HepG2 (cell line): ENCODE data around the gene TPRG1. TPM values are rescaled to one million over a fixed set of nuclear protein-coding genes. Genes with fewer than 3 reads are reported as not detected.

Experiments
- ADNP ChIP-seq: sonication (generic); formaldehyde crosslinking; IDR thresholded peaks from 2 replicates; pipeline ENCODE4 v1.4.0; 2020; ENCODE audit warnings: missing genetic modification reagents
- CBX1 ChIP-seq: IDR thresholded peaks from one replicate; pipeline ENCODE4 v1.6.1; 2016; ENCODE audit warnings: antibody characterized with exemption, low read depth
- CHCHD3 ChIP-seq: sonication (generic); formaldehyde crosslinking; IDR thresholded peaks from 2 replicates; pipeline ENCODE4 v1.8.0; 2022; ENCODE audit warnings: mild to moderate bottlenecking, missing genetic modification reagents, moderate library complexity
- ELF3 ChIP-seq: IDR thresholded peaks from 2 replicates; pipeline ENCODE4 v1.6.1; 2016; ENCODE audit warnings: missing genetic modification reagents, missing compliant biosample characterization
- GABPB1 ChIP-seq: IDR thresholded peaks from 2 replicates; pipeline ENCODE4 v1.6.1; 2016; ENCODE audit warnings: mild to moderate bottlenecking, missing genetic modification reagents, moderate library complexity, missing compliant biosample characterization
- GFI1 ChIP-seq: sonication (generic); formaldehyde crosslinking; IDR thresholded peaks from 2 replicates; pipeline ENCODE4 v1.5.0; 2020; ENCODE audit warnings: missing genetic modification reagents, mild to moderate bottlenecking, borderline replicate concordance
- HNRNPUL1 ChIP-seq: fragments of 200-400 bp; formaldehyde crosslinking; IDR thresholded peaks from 2 replicates; pipeline ENCODE4 v1.6.1; 2017; ENCODE audit warnings: low read depth, mild to moderate bottlenecking, low read length, moderate library complexity
- KLF16 ChIP-seq, 2 experiments: sonication (generic) in 1 of 2; formaldehyde crosslinking in 1 of 2; IDR thresholded peaks; 2 replicates each; pipeline versions ENCODE4 v1.6.1 to v1.8.0; 2016 to 2023; ENCODE audit warnings: missing genetic modification reagents in 2 of 2, missing compliant biosample characterization in 1 of 2
- MAZ ChIP-seq, 2 experiments: sonication (generic) in 1 of 2; formaldehyde crosslinking in 1 of 2; IDR thresholded peaks; 2 replicates each; pipeline versions ENCODE4 v1.5.0 to v1.6.1; 2012 to 2020; ENCODE audit warnings: low read depth in 2 of 2, mild to moderate bottlenecking in 2 of 2, borderline replicate concordance in 1 of 2, improper control_type of control experiment in 1 of 2, low read length in 1 of 2, missing genetic modification reagents in 1 of 2, moderate library complexity in 1 of 2
- MED1 ChIP-seq: sonication (generic); formaldehyde crosslinking; IDR thresholded peaks from 2 replicates; pipeline ENCODE4 v1.4.0; 2020; ENCODE audit warnings: missing genetic modification reagents
- MEIS1 ChIP-seq: sonication (generic); formaldehyde crosslinking; IDR thresholded peaks from 2 replicates; pipeline ENCODE4 v1.9.0; 2021; ENCODE audit warnings: mild to moderate bottlenecking, missing genetic modification reagents, moderate library complexity, borderline replicate concordance
- NFYC ChIP-seq: IDR thresholded peaks from 2 replicates; pipeline ENCODE4 v1.6.1; 2016; ENCODE audit warnings: missing genetic modification reagents, missing compliant biosample characterization
- NR2F1 ChIP-seq, 2 experiments: fragments of 450-650 bp in 1 of 2; formaldehyde crosslinking in 1 of 2; IDR thresholded peaks; 2 replicates each; pipeline versions ENCODE4 v1.5.0 to v1.6.1; 2016 to 2020; ENCODE audit warnings: mild to moderate bottlenecking in 1 of 2, missing compliant biosample characterization in 1 of 2, missing genetic modification reagents in 1 of 2, moderate library complexity in 1 of 2
- SALL1 ChIP-seq: sonication (generic); formaldehyde crosslinking; IDR thresholded peaks from 2 replicates; pipeline ENCODE4 v1.8.0; 2022; ENCODE audit warnings: mild to moderate bottlenecking, missing genetic modification reagents
- SKI ChIP-seq: fragments of 450-650 bp; IDR thresholded peaks from one replicate; pipeline ENCODE4 v1.6.1; 2018; ENCODE audit warnings: mild to moderate bottlenecking; ENCODE audit not compliant: partially characterized antibody
- SMC3 ChIP-seq: IDR thresholded peaks from 2 replicates; pipeline ENCODE4 v1.6.1; 2011; ENCODE audit warnings: low read length, improper control_type of control experiment
- TAF15 ChIP-seq: fragments of 200-400 bp; formaldehyde crosslinking; IDR thresholded peaks from one replicate; pipeline ENCODE4 v1.6.1; 2018; ENCODE audit warnings: mild to moderate bottlenecking, low read depth, low read length; ENCODE audit not compliant: poor library complexity, severe bottlenecking
- TP53 ChIP-seq: sonication (generic); formaldehyde crosslinking; conservative IDR thresholded peaks from 2 replicates; pipeline ENCODE4 v1.4.0; 2020; ENCODE audit warnings: missing genetic modification reagents
- ZBTB7B ChIP-seq: sonication (generic); formaldehyde crosslinking; IDR thresholded peaks from 2 replicates; pipeline ENCODE4 v1.4.0; 2020; ENCODE audit warnings: missing genetic modification reagents
- ZFP36 ChIP-seq: fragments of 150-350 bp; IDR thresholded peaks from 2 replicates; pipeline ENCODE4 v1.6.1; 2018; ENCODE audit warnings: borderline replicate concordance, low read length, low read depth; ENCODE audit not compliant: partially characterized antibody
- ZFX ChIP-seq: sonication (generic); formaldehyde crosslinking; IDR thresholded peaks from 2 replicates; pipeline ENCODE4 v1.4.0; 2020; ENCODE audit warnings: mild to moderate bottlenecking, low read depth, missing genetic modification reagents, moderate library complexity
- ZFY ChIP-seq: sonication (generic); formaldehyde crosslinking; IDR thresholded peaks from 2 replicates; pipeline ENCODE4 v1.4.0; 2020; ENCODE audit warnings: missing genetic modification reagents
- ZNF383 ChIP-seq: sonication (generic); formaldehyde crosslinking; IDR thresholded peaks from 2 replicates; pipeline ENCODE4 v1.4.0; 2020; ENCODE audit warnings: missing genetic modification reagents, mild to moderate bottlenecking, borderline replicate concordance
- polyA plus RNA-seq, 8 experiments: library from polyadenylated mRNA; depleted of rRNA in 3 of 8; stranded (reverse) in 7 of 8; unstranded in 1 of 8; fragments of >200 nt; fragmentation: Illumina TruSeq in 4 of 8; extraction: Trizol in 4 of 8; gene quantifications; 2 replicates each; pipeline versions ENCODE4 v1.2.1 to v1.2.3, GENCODE V29; 2011 to 2016; ENCODE audit warnings: low read depth in 4 of 8, missing spikeins in 1 of 8, mixed read lengths in 1 of 8; ENCODE audit not compliant: insufficient read depth in 1 of 8
- total RNA-seq, 5 experiments: library from RNA; depleted of rRNA; stranded (reverse); fragments of >200 nt; fragmentation: Illumina TruSeq; extraction: Trizol; gene quantifications; 2 replicates each; pipeline ENCODE4 v1.2.3, GENCODE V29; 2016; ENCODE audit warnings: low read depth in 1 of 5
- TF ChIP-seq, protein P1 (sequence below): sonication (generic); formaldehyde crosslinking; IDR thresholded peaks from 2 replicates; pipeline ENCODE4 v1.8.0; 2022; ENCODE audit warnings: missing genetic modification reagents, mild to moderate bottlenecking, inconsistent platforms, borderline replicate concordance
- TF ChIP-seq, protein P2 (sequence below): IDR thresholded peaks from 2 replicates; pipeline ENCODE4 v1.6.1; 2016; ENCODE audit warnings: missing compliant biosample characterization, missing genetic modification reagents, borderline replicate concordance
- TF ChIP-seq, protein P3 (sequence below): sonication (generic); formaldehyde crosslinking; IDR thresholded peaks from 2 replicates; pipeline ENCODE4 v1.8.0; 2023; ENCODE audit warnings: mild to moderate bottlenecking, missing genetic modification reagents
- TF ChIP-seq, protein P4 (sequence below): sonication (generic); formaldehyde crosslinking; IDR thresholded peaks from 2 replicates; pipeline ENCODE4 v1.4.0; 2020; ENCODE audit warnings: mild to moderate bottlenecking, missing genetic modification reagents

The TPRG1 gene
- total and polyA plus RNA-seq, 2 of the 13 experiments (the other 11 are each of a cell fraction or from before 2014, with no cell fraction given): 0.17 TPM; not detected in 1

DNA sequence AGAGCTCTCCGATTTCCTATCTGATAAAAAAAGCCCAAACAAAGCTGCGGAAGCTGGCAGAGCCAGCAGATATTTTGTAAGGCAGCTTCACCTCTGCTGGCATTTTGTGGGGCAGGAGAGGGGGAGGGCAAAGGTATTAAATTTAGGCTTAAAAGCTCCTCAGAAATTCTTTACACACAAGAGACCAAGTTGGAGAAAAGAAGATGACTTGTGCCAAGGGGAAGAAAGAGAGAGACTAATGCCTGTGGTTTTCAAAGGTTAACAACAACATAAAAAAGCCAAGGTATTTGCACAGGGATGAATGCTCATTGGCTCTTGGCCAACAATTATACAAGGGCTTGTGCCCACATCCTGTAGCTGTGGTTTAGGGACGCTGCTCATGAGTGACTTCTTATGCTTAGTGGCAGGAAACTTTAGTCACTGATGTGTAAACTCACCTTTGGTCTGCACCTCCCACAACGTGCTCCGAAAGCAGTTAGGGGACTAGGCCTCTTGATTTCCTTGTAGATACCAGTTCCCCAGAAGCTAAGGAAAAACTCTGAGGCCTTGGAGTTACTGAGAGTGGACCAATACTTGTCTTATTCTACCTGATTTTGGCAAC lies 152.9 kb downstream of the TPRG1 start (continued):
- TF ChIP-seq MED1 (CRISPR knock-in tag) (0 out of 2 replicates have a peak, but pooled peaks have one; percentile 23), GFI1 (CRISPR knock-in tag) (no peak), SMC3 (no peak), HNRNPUL1 (no peak), ELF3 (CRISPR knock-in tag) (peak; percentile 81; the same call in 1 of the 2 replicates), NR2F1 (CRISPR knock-in tag; IDR thresholded peaks at IDR 0.05) (peak in 1 of 2 experiments; percentile 38; a peak in 1 of 4 replicates), CBX1 (no peak), ZFY (CRISPR knock-in tag) (no peak), SKI (no peak), NFYC (CRISPR knock-in tag) (0 out of 2 replicates have a peak, but pooled peaks have one; percentile 20), TAF15 (no peak), ZBTB7B (CRISPR knock-in tag) (no peak), ZNF383 (no peak), CHCHD3 (no peak), MEIS1 (CRISPR knock-in tag) (no peak), MAZ (IDR thresholded peaks at IDR 0.05; ENCODE audit: borderline replicate concordance, low read depth, low read length) (no peak), MAZ (CRISPR knock-in tag; IDR thresholded peaks at IDR 0.05; ENCODE audit: low read depth) (no peak), ZFX (CRISPR knock-in tag) (peak; percentile 41; the same call in 1 of the 2 replicates), ZFP36 (no peak), TP53 (no peak), ADNP (CRISPR knock-in tag) (no peak), KLF16 (CRISPR knock-in tag; IDR thresholded peaks at IDR 0.05) (no peak), SALL1 (CRISPR knock-in tag) (peak; percentile 31; the same call in 1 of the 2 replicates), GABPB1 (CRISPR knock-in tag) (peak; percentile 50; the same call in 1 of the 2 replicates)
- TF ChIP-seq, protein P1, sequence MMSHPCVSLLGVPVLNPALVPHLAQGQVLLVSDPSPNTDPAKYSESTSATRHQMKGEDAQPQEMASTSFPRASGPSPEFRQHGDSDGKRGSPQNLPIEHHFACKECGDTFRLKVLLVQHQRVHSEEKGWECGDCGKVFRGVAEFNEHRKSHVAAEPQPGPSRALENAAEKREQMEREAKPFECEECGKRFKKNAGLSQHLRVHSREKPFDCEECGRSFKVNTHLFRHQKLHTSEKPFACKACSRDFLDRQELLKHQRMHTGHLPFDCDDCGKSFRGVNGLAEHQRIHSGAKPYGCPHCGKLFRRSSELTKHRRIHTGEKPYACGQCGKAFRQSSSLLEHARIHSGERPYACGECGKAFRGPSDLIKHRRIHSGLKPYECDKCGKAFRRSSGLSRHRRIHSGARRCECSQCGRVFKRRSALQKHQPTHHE (CRISPR knock-in tag): no peak
- TF ChIP-seq, protein P2, sequence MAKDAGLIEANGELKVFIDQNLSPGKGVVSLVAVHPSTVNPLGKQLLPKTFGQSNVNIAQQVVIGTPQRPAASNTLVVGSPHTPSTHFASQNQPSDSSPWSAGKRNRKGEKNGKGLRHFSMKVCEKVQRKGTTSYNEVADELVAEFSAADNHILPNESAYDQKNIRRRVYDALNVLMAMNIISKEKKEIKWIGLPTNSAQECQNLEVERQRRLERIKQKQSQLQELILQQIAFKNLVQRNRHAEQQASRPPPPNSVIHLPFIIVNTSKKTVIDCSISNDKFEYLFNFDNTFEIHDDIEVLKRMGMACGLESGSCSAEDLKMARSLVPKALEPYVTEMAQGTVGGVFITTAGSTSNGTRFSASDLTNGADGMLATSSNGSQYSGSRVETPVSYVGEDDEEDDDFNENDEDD: 0 out of 2 replicates have a peak, but pooled peaks have one; percentile 19
- TF ChIP-seq, protein P3, sequence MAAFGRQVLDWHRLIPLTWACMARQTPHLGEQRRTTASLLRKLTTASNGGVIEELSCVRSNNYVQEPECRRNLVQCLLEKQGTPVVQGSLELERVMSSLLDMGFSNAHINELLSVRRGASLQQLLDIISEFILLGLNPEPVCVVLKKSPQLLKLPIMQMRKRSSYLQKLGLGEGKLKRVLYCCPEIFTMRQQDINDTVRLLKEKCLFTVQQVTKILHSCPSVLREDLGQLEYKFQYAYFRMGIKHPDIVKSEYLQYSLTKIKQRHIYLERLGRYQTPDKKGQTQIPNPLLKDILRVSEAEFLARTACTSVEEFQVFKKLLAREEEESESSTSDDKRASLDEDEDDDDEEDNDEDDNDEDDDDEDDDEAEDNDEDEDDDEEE (CRISPR knock-in tag): no peak
- TF ChIP-seq, protein P4, sequence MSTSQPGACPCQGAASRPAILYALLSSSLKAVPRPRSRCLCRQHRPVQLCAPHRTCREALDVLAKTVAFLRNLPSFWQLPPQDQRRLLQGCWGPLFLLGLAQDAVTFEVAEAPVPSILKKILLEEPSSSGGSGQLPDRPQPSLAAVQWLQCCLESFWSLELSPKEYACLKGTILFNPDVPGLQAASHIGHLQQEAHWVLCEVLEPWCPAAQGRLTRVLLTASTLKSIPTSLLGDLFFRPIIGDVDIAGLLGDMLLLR (CRISPR knock-in tag): no peak
